ENCODE measurements around the gene GNAI2.
"Not testable (repeated sequence)": the region's sequence is repeated elsewhere in the genome, so short reads cannot be mapped to it uniquely, and the experiment has no call there.

GNAI2 gene

GRCh38 chr3:50205413-50206276 is 30.4 kb upstream of the GNAI2 start:
- no peak for DNase-seq

GRCh38 chr3:50207359-50208042 is 28.5 kb upstream of the GNAI2 start:
- no peak for DNase-seq

- no peak for DNase-seq
These were observed 27.2 kb upstream of the GNAI2 start for GRCh38 chr3:50208677-50209344.

GRCh38 chr3:50210176-50210509 is 25.9 kb upstream of the GNAI2 start:
- DNase-seq = no peak

GRCh38 chr3:50210510-50211367 is 25.3 kb upstream of the GNAI2 start:
- DNase-seq = no peak

GRCh38 chr3:50211368-50211717 is 24.7 kb upstream of the GNAI2 start:
- DNase-seq = not testable (repeated sequence)

- peak; percentile 67 for DNase-seq
These were observed 24.1 kb upstream of the GNAI2 start for GRCh38 chr3:50211930-50212329.

- no peak for DNase-seq
These were observed 23.5 kb upstream of the GNAI2 start for GRCh38 chr3:50212502-50212901.

- DNase-seq = no peak
These were observed 23.0 kb upstream of the GNAI2 start for GRCh38 chr3:50212971-50213370.

- DNase-seq = no peak
These were observed 22.6 kb upstream of the GNAI2 start for GRCh38 chr3:50213373-50213772.

GRCh38 chr3:50214824-50215223 is 21.2 kb upstream of the GNAI2 start:
- DNase-seq = no peak

- no peak for DNase-seq
These were observed 20.5 kb upstream of the GNAI2 start for GRCh38 chr3:50215529-50215928.

GRCh38 chr3:50217681-50218080 is 18.3 kb upstream of the GNAI2 start:
- DNase-seq = no peak

GRCh38 chr3:50218448-50218847 is 17.6 kb upstream of the GNAI2 start:
- no peak for DNase-seq

- DNase-seq = no peak
These were observed 16.7 kb upstream of the GNAI2 start for GRCh38 chr3:50219285-50219684.

GRCh38 chr3:50220109-50220508 is 15.9 kb upstream of the GNAI2 start:
- DNase-seq = no peak

GRCh38 chr3:50221051-50221410 is 15.0 kb upstream of the GNAI2 start:
- DNase-seq = no peak

GRCh38 chr3:50221411-50222168 is 14.4 kb upstream of the GNAI2 start:
- no peak for DNase-seq

GRCh38 chr3:50222169-50222528 is 13.9 kb upstream of the GNAI2 start:
- DNase-seq = no peak

GRCh38 chr3:50224639-50225038 is 11.4 kb upstream of the GNAI2 start:
- no peak for DNase-seq

GRCh38 chr3:50226888-50227389 is 9.1 kb upstream of the GNAI2 start:
- no peak for DNase-seq
